ENCODE measurements around the gene LHPP.
A peak's percentile ranks its signal among the peaks of the same experiment; 100 is the strongest.

LHPP gene

DNA sequence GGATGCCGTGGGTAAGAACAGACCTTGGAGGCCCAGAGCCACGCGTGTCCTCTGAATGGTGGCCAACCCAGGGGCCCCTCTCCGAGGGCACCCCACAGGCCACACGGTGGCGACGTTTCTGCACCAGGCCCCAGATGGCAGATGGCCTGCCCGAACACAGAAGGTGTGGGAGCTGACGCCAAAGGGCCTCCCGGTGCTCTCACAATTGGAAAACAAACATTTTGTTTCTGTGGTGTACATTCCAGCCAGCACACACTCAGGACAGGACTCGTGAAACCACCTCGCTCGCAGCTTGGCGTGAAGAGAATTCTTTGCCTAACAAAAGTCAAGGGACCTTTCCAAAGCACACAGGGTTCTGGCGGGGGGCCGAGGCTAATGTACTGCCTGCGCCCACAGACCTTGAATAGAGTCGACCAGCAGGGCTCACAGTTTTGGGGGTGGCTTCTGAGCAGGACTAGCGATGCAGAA, 170.5 kb downstream of the LHPP start:
- in situ Hi-C loops (cut with HindIII; ENCODE audit: low pct_unique_long_range_greater_than_20kb, low sequenced_read_pairs): no loop called here
- no peak for TF ChIP-seq JUND (IDR thresholded peaks at IDR 0.05; ENCODE audit: low read depth)
- peak; percentile 42 to 74 for DNase-seq (ENCODE audit: low read depth in 1 of 2, low spot score in 1 of 2)

DNA sequence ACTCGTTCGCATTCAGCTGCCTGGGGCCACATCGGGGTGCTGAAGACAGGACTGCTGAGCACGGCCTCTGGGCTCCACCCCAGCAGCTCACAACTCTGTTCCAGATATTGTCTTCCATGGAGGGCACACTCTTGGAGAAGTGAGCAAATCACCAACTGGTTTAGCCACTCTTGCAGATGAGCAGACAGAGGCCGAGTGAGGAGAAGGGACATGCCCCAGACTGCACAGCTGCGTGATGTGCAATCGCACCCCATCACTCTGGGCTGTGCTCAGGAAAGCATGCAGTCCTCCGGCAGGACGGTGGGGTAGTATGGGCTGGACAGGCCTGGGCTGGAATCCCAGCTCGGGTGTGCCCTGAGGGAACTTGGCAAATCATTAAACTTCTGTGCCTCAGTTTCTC, 170.9 kb downstream of the LHPP start:
- in situ Hi-C loops (cut with HindIII; ENCODE audit: low pct_unique_long_range_greater_than_20kb, low sequenced_read_pairs): no loop called here
- peak in 1 of 2 experiments; percentile 16 for DNase-seq (ENCODE audit: low read depth in 1 of 2, low spot score in 1 of 2)
- no peak for TF ChIP-seq JUND (IDR thresholded peaks at IDR 0.05; ENCODE audit: low read depth)

DNA sequence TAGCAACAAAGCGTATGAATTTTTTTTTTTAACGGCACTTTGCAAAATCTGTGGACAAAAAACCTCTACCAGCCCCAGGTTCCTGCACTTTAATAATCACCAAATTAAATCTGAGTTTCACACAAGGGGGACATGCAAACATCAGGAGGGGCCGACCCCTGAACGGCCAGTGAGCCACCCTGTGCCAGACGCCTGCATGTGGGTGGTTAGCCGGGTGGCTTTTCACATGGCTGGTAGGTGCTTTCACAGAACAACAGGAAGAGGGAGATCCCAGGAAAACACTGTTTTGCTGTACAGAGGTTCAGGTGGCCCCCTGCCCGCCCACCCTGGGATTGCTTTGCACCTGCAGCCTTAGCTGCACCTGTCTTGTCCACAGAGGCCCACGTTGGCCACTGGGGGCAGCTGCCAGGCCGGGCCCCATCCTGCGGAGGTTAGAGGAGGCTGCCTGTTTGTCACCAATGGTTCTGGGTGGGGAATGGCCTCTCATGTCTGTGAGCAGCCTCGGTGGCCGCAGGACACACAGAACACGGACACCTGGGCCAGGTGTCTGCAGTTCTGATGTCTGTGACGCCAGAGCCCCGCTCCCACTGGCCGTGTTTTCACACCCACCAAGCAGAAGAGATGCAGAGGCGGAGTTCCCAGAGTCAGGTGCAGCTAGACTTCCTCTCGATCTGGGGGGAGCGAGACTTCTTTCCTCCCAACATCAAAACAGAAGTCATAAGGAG, 174.8 kb downstream of the LHPP start:
- DNase-seq (ENCODE audit: low read depth in 1 of 2, low spot score in 1 of 2): no peak
- in situ Hi-C loops (cut with HindIII; ENCODE audit: low pct_unique_long_range_greater_than_20kb, low sequenced_read_pairs): no loop called here
- no peak for TF ChIP-seq JUND (IDR thresholded peaks at IDR 0.05; ENCODE audit: low read depth)

DNA sequence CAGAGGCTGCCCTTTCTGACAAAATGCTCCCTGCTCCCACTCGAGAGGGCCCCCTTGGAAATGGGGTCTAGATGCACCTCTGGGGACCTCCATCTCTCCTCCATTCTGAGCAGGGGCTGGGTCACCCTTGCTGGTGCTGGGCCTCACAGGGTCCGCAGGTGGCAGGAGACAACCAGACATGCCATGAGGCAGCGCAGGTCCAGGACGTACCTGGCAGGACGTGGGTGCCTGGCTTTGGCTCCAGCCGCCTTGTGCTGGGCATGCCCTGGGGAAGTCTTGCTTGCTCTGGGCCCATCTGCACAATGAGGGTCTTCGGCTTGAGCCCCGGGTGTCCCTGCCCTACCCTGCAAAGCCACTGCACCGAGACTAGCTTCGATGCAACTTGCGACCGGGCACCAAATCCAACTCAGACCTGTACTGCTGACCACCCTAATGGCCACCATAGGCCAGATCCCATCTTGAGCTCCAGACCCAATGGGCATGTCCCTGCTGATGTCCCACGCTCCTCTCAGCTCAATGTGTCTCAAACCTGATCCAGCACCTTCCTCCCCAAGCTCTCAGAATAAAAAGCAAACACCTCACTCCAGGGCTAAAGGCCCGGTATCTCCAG, 175.6 kb downstream of the LHPP start:
- no peak for DNase-seq (ENCODE audit: low read depth in 1 of 2, low spot score in 1 of 2)
- no peak for TF ChIP-seq JUND (IDR thresholded peaks at IDR 0.05; ENCODE audit: low read depth)
- in situ Hi-C loops (cut with HindIII; ENCODE audit: low pct_unique_long_range_greater_than_20kb, low sequenced_read_pairs): no loop called here

DNA sequence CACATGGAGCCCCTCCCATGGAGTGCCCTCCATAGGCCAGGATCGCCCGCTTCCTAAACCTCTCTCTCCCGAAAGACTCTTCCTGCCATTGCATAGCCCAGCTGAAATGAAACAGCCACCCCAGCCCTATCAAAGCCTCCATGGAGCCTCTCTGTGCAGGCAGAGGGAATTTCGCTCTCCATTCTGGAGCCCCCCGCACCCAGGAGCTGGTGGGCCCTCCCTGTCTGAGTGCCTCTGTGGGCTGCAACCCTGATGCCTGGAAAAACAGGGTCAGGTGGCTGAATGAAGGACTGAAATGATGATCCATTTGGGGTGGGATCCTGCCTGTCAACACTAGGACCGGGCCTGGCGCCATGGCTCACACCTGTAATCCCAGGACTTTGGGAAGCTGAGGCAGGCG, 176.1 kb downstream of the LHPP start:
- in situ Hi-C loops (cut with HindIII; ENCODE audit: low pct_unique_long_range_greater_than_20kb, low sequenced_read_pairs): no loop called here
- no peak for DNase-seq (ENCODE audit: low read depth in 1 of 2, low spot score in 1 of 2)
- TF ChIP-seq JUND (IDR thresholded peaks at IDR 0.05; ENCODE audit: low read depth): no peak

DNA sequence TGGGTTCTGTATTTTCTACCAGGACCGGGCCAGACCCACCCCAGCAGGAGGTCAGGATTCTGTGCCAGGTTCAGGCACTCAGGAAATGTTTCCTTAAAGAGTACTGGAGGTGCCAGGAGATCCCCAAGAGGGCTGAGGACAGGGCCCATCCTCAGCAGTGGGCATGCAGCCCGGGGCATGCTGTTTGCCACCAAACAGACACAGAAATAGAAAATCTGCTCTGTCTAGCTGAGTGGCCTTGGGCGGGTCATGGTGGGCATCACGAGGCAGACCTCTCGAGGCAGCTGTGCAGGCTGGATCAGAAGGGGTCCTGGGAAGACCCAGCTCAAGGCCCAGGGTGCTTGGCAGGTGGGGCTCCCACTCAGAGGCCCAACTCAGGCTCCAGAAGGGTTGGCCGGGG, 177.6 kb downstream of the LHPP start:
- TF ChIP-seq JUND (IDR thresholded peaks at IDR 0.05; ENCODE audit: low read depth): no peak
- in situ Hi-C loops (cut with HindIII; ENCODE audit: low pct_unique_long_range_greater_than_20kb, low sequenced_read_pairs): no loop called here
- DNase-seq (ENCODE audit: low read depth in 1 of 2, low spot score in 1 of 2): no peak

DNA sequence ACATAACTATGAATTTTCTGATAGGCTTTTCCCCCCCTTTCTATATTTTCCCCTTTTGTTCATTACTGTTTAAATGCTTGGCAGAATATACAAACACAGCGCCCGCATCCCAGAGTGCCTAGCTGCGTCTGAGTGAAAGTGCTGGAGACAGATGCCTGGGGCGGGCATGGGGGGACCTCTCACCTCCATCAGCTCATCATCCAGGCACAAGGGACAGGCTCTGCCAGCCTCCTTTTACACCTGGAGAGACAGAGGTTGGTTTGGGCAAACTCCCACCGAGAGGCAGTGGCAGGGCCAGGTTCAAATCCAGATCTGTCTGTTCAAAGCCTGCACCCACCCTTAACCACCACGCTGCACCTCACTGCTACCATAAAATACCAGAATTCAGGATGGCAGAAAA, 178.0 kb downstream of the LHPP start:
- TF ChIP-seq JUND (IDR thresholded peaks at IDR 0.05; ENCODE audit: low read depth): no peak
- in situ Hi-C loops (cut with HindIII; ENCODE audit: low pct_unique_long_range_greater_than_20kb, low sequenced_read_pairs): no loop called here
- no peak for DNase-seq (ENCODE audit: low read depth in 1 of 2, low spot score in 1 of 2)

DNA sequence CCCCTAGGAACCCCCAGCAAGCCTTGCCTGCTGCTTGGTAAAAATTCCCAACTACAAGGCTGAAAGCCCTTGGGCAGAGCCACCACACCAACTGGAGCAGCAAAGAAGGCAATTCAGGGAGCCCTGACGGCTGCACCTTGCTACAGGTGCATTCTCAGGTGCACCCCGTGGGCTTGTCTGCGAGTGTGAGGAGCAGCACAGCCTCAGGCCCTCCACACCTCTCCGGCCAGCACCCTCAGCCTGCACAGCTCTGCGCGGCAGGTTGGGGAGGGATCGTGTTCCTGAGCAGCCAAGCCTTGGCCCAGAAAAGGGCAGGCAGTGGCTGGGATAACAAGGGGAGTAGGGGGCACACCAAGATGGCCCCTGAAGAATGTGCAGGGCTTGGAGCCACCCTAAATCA, 178.4 kb downstream of the LHPP start:
- in situ Hi-C loops (cut with HindIII; ENCODE audit: low pct_unique_long_range_greater_than_20kb, low sequenced_read_pairs): no loop called here
- no peak for DNase-seq (ENCODE audit: low read depth in 1 of 2, low spot score in 1 of 2)

DNA sequence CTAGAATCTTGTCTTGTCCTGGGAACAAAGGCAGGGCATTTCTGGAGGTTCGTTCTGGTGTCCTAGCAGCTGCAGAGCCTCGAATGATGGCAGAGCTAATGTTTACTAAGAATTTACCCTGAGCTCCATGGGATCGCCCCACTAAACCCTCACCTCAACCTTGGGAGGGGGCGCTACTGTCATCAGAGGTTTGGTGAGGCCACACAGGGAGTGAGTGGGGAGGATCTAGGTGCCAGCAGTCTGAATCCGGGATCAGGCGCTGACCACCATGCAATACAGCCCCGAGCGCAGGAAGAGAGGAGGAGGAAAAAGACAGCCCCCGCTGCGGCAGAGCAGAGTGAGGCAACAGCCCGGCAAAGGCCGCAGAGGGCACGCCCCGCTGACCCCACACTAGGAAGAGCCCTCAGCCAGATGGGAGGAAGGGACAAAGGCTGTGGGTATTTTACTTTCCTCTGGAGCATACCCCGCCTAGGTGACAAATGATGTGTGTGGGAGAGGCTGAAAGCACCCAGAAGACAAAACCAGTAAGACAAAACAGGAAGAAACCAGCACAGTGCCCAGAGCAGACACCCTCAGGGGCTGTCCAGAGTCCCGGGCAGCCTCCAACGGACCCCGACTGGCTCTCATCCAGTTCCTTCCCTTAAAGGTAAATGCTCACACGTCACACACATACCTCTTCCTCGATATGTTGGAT, 179.1 kb downstream of the LHPP start:
- DNase-seq (ENCODE audit: low read depth in 1 of 2, low spot score in 1 of 2): no peak
- in situ Hi-C loops (cut with HindIII; ENCODE audit: low pct_unique_long_range_greater_than_20kb, low sequenced_read_pairs): no loop called here
- no peak for TF ChIP-seq JUND (IDR thresholded peaks at IDR 0.05; ENCODE audit: low read depth)

More for the DNA sequence above, 178.4 kb downstream of the LHPP start:
- no peak for TF ChIP-seq JUND (IDR thresholded peaks at IDR 0.05; ENCODE audit: low read depth)

DNA sequence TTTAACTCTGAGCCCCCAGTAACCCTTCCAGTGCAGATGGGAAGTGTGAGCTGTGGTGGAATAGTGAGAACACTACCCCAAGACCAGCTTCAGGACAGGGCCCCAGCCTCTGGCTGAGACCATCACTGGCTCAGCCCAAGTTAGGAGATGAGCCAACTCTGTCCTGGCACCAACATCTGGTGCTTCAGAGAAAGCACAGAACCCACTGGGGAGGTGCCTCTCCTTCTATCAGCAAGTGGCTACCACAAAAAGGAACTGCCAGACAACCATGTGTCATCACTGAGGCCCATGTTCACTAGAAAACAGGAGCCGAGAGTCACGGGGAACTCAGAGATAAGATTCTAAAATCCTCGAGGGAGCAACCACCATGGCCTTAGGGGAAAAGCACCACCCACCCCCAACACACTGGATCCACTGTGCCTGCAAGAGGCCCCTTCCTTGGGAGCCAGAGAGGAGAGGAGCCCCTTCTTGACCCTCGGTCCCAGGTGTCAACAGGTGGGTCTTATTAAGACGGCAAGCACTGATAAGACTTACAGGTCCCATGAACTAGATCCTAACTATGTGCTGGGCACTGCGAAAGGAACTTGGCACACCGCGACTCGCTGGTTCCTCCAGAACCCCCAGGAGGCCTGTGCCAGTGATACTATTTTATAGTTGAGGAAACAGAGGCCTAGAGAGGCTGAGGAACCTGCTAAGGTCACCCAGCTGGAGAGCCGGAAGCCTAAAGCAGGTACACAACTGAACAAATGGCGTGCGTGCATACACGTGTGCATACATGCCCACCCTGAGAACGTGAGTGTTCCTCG, 179.9 kb downstream of the LHPP start:
- no peak for DNase-seq (ENCODE audit: low read depth in 1 of 2, low spot score in 1 of 2)
- in situ Hi-C loops (cut with HindIII; ENCODE audit: low pct_unique_long_range_greater_than_20kb, low sequenced_read_pairs): no loop called here
- no peak for TF ChIP-seq JUND (IDR thresholded peaks at IDR 0.05; ENCODE audit: low read depth)

DNA sequence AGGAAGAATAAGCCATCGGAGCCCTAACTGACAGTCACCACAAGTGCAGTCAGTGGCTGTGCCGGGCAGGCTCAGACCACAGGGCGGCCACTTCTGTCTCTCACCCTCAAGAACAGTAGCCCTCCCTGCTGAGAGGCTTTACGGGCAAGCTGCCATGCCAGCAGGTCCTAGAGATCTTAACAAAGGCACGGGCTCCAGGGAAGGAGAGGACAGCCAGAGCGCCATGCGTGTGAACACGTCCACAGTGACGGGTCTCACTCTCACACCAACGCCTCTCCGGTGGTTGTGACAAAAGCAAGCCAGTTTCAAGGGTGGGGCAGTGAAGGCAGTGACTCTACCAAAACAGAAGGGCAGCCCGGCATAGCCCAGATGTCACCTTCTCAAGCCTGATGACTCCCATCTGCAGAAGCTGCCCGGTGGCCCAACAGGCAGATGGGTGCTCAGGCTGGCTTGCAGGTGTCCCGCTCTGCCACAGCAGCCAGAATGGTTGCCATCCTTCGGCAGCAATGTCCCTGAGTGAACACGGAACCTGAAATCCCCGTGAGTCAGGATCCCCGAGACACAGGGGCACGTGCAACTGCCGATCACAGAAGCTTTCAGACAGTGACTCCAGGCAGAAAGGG, 180.6 kb downstream of the LHPP start:
- TF ChIP-seq JUND (IDR thresholded peaks at IDR 0.05; ENCODE audit: low read depth): no peak
- DNase-seq (ENCODE audit: low read depth in 1 of 2, low spot score in 1 of 2): no peak
- in situ Hi-C loops (cut with HindIII; ENCODE audit: low pct_unique_long_range_greater_than_20kb, low sequenced_read_pairs): no loop called here

Data from T47D (cell line).